NT2/D1 (cell line): Measurements from ENCODE around the gene CRLF3.

ENCODE experiments used
- DNase-seq: peaks from one replicate; pipeline ENCODE4 v3.0.0-alpha.2; 2011; ENCODE audit warnings: low read depth, low spot score
- H3K27me3 ChIP-seq: 2 replicates; pipeline ENCODE4 v1.6.0; 2011; ENCODE audit warnings: mild to moderate bottlenecking; ENCODE audit not compliant: insufficient read length, insufficient read depth
- H3K36me3 ChIP-seq: 2 replicates; pipeline ENCODE4 v1.6.1; 2011; ENCODE audit warnings: mild to moderate bottlenecking, low read length, mixed read lengths; ENCODE audit not compliant: insufficient read depth, insufficient read length
- H3K4me1 ChIP-seq: 2 replicates; pipeline ENCODE4 v1.5.1; 2011; ENCODE audit not compliant: insufficient read depth, insufficient read length
- H3K4me3 ChIP-seq: 2 replicates; pipeline ENCODE4 v1.5.1; 2011; ENCODE audit warnings: low read depth; ENCODE audit not compliant: insufficient read length
- H3K9ac ChIP-seq: 2 replicates; pipeline ENCODE4 v1.6.0; 2011; ENCODE audit warnings: low read depth; ENCODE audit not compliant: insufficient read length
- H3K9me3 ChIP-seq: 2 replicates; pipeline ENCODE4 v1.5.1; 2011; ENCODE audit warnings: mild to moderate bottlenecking, low read length; ENCODE audit not compliant: insufficient read depth
- SUZ12 ChIP-seq: IDR thresholded peaks from 2 replicates; pipeline ENCODE4 v1.6.1; 2011; ENCODE audit not compliant: insufficient read length, insufficient read depth; ENCODE audit errors: extremely low read depth
- YY1 ChIP-seq: IDR thresholded peaks from 2 replicates; pipeline ENCODE4 v1.6.1; 2011; ENCODE audit not compliant: insufficient read length, insufficient read depth
- ZNF274 ChIP-seq: IDR thresholded peaks from 2 replicates; pipeline ENCODE4 v1.6.1; 2011; ENCODE audit warnings: mild to moderate bottlenecking, low read depth, low read length

CRLF3 gene

GRCh38 chr17:30812218-30813177 is 12.0 kb downstream of the CRLF3 start:
- DNase-seq, result no peak
- H3K4me1 ChIP-seq, result no peaks in the 10 kb centered on the region
- no peak overlapping the region for H3K9ac ChIP-seq
- peaks cover 7% of the 10 kb centered on the region for H3K36me3 ChIP-seq
- no peaks in the 10 kb centered on the region for H3K27me3 ChIP-seq
- no peaks in the 10 kb centered on the region for H3K9me3 ChIP-seq
- TF ChIP-seq SUZ12 (no peak), ZNF274 (no peak), YY1 (no peak)
- no peak overlapping the region for H3K4me3 ChIP-seq

GRCh38 chr17:30809867-30810266 is 14.6 kb downstream of the CRLF3 start:
- Histone ChIP-seq H3K4me3 (no peak overlapping the region), H3K9ac (no peak overlapping the region), H3K27me3 (no peaks in the 10 kb centered on the region), H3K36me3 (peaks cover 7% of the 10 kb centered on the region), H3K9me3 (no peaks in the 10 kb centered on the region), H3K4me1 (no peaks in the 10 kb centered on the region)
- no peak for TF ChIP-seq ZNF274
- no peak for TF ChIP-seq SUZ12
- TF ChIP-seq YY1, result no peak
- DNase-seq, result no peak

- H3K4me3 ChIP-seq, result no peak overlapping the region
- H3K9ac ChIP-seq, result no peak overlapping the region
- peaks cover 9% of the 10 kb centered on the region for H3K36me3 ChIP-seq
- no peaks in the 10 kb centered on the region for H3K27me3 ChIP-seq
- no peak for TF ChIP-seq YY1
- no peak for TF ChIP-seq SUZ12
- no peak for TF ChIP-seq ZNF274
- no peaks in the 10 kb centered on the region for H3K9me3 ChIP-seq
- no peak for DNase-seq
- H3K4me1 ChIP-seq, result no peaks in the 10 kb centered on the region
These were observed 15.7 kb downstream of the CRLF3 start for GRCh38 chr17:30808785-30809286.

GRCh38 chr17:30807896-30808295 is 16.6 kb downstream of the CRLF3 start:
- H3K4me1 ChIP-seq, result no peaks in the 10 kb centered on the region
- peaks cover 18% of the 10 kb centered on the region for H3K36me3 ChIP-seq
- TF ChIP-seq SUZ12 (no peak), YY1 (no peak), ZNF274 (no peak)
- no peak overlapping the region for H3K4me3 ChIP-seq
- DNase-seq, result no peak
- no peak overlapping the region for H3K9ac ChIP-seq
- H3K27me3 ChIP-seq, result no peaks in the 10 kb centered on the region
- H3K9me3 ChIP-seq, result no peaks in the 10 kb centered on the region

GRCh38 chr17:30805944-30806456 is 18.5 kb downstream of the CRLF3 start:
- H3K4me3 ChIP-seq, result no peak overlapping the region
- no peaks in the 10 kb centered on the region for H3K27me3 ChIP-seq
- H3K36me3 ChIP-seq, result peaks cover 28% of the 10 kb centered on the region
- TF ChIP-seq SUZ12, result no peak
- TF ChIP-seq YY1, result no peak
- TF ChIP-seq ZNF274, result no peak
- H3K4me1 ChIP-seq, result no peaks in the 10 kb centered on the region
- DNase-seq, result no peak
- H3K9ac ChIP-seq, result no peak overlapping the region
- no peaks in the 10 kb centered on the region for H3K9me3 ChIP-seq

GRCh38 chr17:30801671-30802070 is 22.8 kb downstream of the CRLF3 start:
- Histone ChIP-seq H3K27me3 (no peaks in the 10 kb centered on the region), H3K4me1 (no peaks in the 10 kb centered on the region), H3K4me3 (no peak overlapping the region), H3K9me3 (no peaks in the 10 kb centered on the region), H3K9ac (no peak overlapping the region), H3K36me3 (peaks cover 48% of the 10 kb centered on the region)
- DNase-seq, result no peak
- TF ChIP-seq YY1 (no peak), SUZ12 (no peak), ZNF274 (no peak)

- no peaks in the 10 kb centered on the region for H3K4me1 ChIP-seq
- TF ChIP-seq ZNF274 (no peak), SUZ12 (no peak), YY1 (no peak)
- no peaks in the 10 kb centered on the region for H3K9me3 ChIP-seq
- peaks cover 56% of the 10 kb centered on the region for H3K36me3 ChIP-seq
- H3K4me3 ChIP-seq, result no peak overlapping the region
- DNase-seq, result no peak
- no peak overlapping the region for H3K9ac ChIP-seq
- no peaks in the 10 kb centered on the region for H3K27me3 ChIP-seq
These were observed 28.5 kb downstream of the CRLF3 start for GRCh38 chr17:30796016-30796415.
